Measurements from ENCODE around the gene CELA2B. TPM values are rescaled to one million over a fixed set of nuclear protein-coding genes. Genes with fewer than 3 reads are reported as not detected.
"Not testable (repeated sequence)": the region's sequence is repeated elsewhere in the genome, so short reads cannot be mapped to it uniquely, and the experiment has no call there.

The CELA2B gene
- total RNA-seq, 2 experiments from 2014 or later = not detected

DNA sequence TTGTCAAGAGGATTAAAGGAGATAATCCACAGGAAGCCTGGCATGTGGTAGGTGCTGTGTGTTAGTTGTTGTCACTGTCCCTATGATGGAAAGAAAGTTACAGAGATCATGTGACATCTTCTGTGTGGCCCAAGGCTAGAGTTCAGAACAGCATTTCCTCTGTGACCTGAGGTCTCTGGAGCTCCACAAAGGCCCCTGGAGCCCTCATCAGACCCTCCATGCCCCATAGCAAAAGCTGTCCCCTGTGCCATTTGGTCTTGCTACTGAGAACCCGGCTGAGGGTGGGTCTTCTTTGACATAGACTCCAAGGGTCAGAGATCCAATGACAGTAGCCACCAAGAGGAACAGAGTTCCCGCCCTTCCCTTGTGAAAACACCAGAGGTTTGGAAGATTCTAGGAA lies 8.1 kb downstream of the CELA2B start:
- POLR2A ChIA-PET = no interaction called here
- intact Hi-C loops (cut with micrococcal nuclease; ENCODE audit: unreplicated experiment) = no loop called here
- Histone ChIP-seq H3K79me2 (ENCODE audit: insufficient read depth, low read depth, low read length) (no peaks in the 10 kb centered on the region), H3K4me3 (ENCODE audit: low read depth, low read length, poor library complexity, severe bottlenecking) (no peak overlapping the region), H4K20me1 (ENCODE audit: insufficient read depth, low read length) (no peaks in the 10 kb centered on the region), H3K27ac (ENCODE audit: low read depth, low read length, poor library complexity, severe bottlenecking) (no peak overlapping the region), H2AFZ (ENCODE audit: low read length) (no peak overlapping the region), H3K4me2 (ENCODE audit: low read length) (no peak overlapping the region), H3K36me3 (ENCODE audit: insufficient read depth, low read length) (no peaks in the 10 kb centered on the region), H3K9me2 (ENCODE audit: insufficient read depth, low read length) (no peaks in the 10 kb centered on the region), H3K9me3 (ENCODE audit: low read length) (no peaks in the 10 kb centered on the region), H3K4me1 (ENCODE audit: insufficient read depth, low read length, poor library complexity, severe bottlenecking) (no peaks in the 10 kb centered on the region)
- CTCF ChIA-PET (ENCODE audit: unreplicated experiment) = no interaction called here
- no TSS peak for BruUV-seq (replicated peaks)
- no peak for DNase-seq (ENCODE audit: low spot score)
- TF ChIP-seq EZH2phosphoT487 (IDR thresholded peaks at IDR 0.05; ENCODE audit: borderline replicate concordance, low read depth, low read length) (no peak), CTCF (conservative IDR thresholded peaks at IDR 0.05; ENCODE audit: low read length) (no peak)

GRCh38 chr1:15484443-15484842 lies 8.5 kb downstream of the CELA2B start:
- H3K4me2 ChIP-seq (ENCODE audit: low read length); H3K4me3 ChIP-seq (ENCODE audit: low read depth, low read length, poor library complexity, severe bottlenecking); CTCF ChIA-PET (ENCODE audit: unreplicated experiment); H4K20me1 ChIP-seq (ENCODE audit: insufficient read depth, low read length); H3K9me2 ChIP-seq (ENCODE audit: insufficient read depth, low read length); H3K27ac ChIP-seq (ENCODE audit: low read depth, low read length, poor library complexity, severe bottlenecking); H3K79me2 ChIP-seq (ENCODE audit: insufficient read depth, low read depth, low read length); H3K9me3 ChIP-seq (ENCODE audit: low read length); POLR2A ChIA-PET; H2AFZ ChIP-seq (ENCODE audit: low read length); DNase-seq (ENCODE audit: low spot score); intact Hi-C loops (cut with micrococcal nuclease; ENCODE audit: unreplicated experiment); BruUV-seq (replicated peaks); H3K4me1 ChIP-seq (ENCODE audit: insufficient read depth, low read length, poor library complexity, severe bottlenecking); H3K36me3 ChIP-seq (ENCODE audit: insufficient read depth, low read length): not testable (repeated sequence)

- CTCF ChIA-PET (ENCODE audit: unreplicated experiment) = no interaction called here
- intact Hi-C loops (cut with micrococcal nuclease; ENCODE audit: unreplicated experiment) = no loop called here
- BruUV-seq (replicated peaks) = no TSS peak
Measured at GRCh38 chr1:15485636-15486035, 9.7 kb downstream of the CELA2B start.

DNA sequence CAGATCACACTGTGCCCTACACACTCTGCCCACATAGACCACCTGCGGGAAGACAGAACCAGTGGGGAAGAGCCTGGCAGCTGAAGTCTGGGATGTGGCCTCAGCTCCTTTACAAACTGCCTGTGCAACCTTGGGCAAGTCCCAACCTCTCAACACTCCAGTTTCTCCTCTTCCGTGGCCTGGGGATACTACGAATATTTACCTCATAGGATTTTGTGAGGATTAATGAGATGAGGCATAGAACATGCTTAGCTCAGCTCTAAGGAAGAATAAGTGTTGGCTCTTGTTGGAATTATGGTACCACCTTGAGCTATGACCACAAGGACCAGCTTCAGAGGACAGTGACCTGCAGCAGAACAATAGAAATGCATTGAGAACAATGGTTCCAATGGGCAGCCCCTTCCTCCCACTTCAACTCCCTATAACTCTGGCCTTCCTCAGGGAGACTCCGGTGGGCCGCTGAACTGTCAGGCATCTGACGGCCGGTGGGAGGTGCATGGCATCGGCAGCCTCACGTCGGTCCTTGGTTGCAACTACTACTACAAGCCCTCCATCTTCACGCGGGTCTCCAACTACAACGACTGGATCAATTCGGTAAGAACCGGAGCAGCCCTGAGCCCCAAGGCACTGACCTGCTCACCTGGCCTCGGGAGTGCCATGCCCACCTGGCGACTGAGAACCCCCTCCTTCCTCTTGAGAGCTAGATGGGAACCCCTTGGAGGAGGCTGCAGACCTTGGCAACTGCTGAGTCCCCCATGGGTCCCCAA lies 11.1 kb downstream of the CELA2B start:
- H3K36me3 ChIP-seq (ENCODE audit: insufficient read depth, low read length); H3K79me2 ChIP-seq (ENCODE audit: insufficient read depth, low read depth, low read length); BruUV-seq (replicated peaks); CTCF ChIA-PET (ENCODE audit: unreplicated experiment); H4K20me1 ChIP-seq (ENCODE audit: insufficient read depth, low read length); POLR2A ChIA-PET; intact Hi-C loops (cut with micrococcal nuclease; ENCODE audit: unreplicated experiment); H2AFZ ChIP-seq (ENCODE audit: low read length); H3K4me2 ChIP-seq (ENCODE audit: low read length); H3K4me1 ChIP-seq (ENCODE audit: insufficient read depth, low read length, poor library complexity, severe bottlenecking); H3K27ac ChIP-seq (ENCODE audit: low read depth, low read length, poor library complexity, severe bottlenecking); DNase-seq (ENCODE audit: low spot score); H3K9me3 ChIP-seq (ENCODE audit: low read length); H3K9me2 ChIP-seq (ENCODE audit: insufficient read depth, low read length); H3K4me3 ChIP-seq (ENCODE audit: low read depth, low read length, poor library complexity, severe bottlenecking): not testable (repeated sequence)

More at GRCh38 chr1:15485636-15486035, 9.7 kb downstream of the CELA2B start:
- TF ChIP-seq CTCF (conservative IDR thresholded peaks at IDR 0.05; ENCODE audit: low read length) (no peak), EZH2phosphoT487 (IDR thresholded peaks at IDR 0.05; ENCODE audit: borderline replicate concordance, low read depth, low read length) (no peak)
- no peaks in the 10 kb centered on the region for H3K36me3 ChIP-seq (ENCODE audit: insufficient read depth, low read length)
- H3K9me2 ChIP-seq (ENCODE audit: insufficient read depth, low read length) = no peaks in the 10 kb centered on the region
- no peaks in the 10 kb centered on the region for H4K20me1 ChIP-seq (ENCODE audit: insufficient read depth, low read length)
- no peak overlapping the region for H3K4me3 ChIP-seq (ENCODE audit: low read depth, low read length, poor library complexity, severe bottlenecking)
- H3K4me2 ChIP-seq (ENCODE audit: low read length) = no peak overlapping the region
- no peaks in the 10 kb centered on the region for H3K4me1 ChIP-seq (ENCODE audit: insufficient read depth, low read length, poor library complexity, severe bottlenecking)
- no peaks in the 10 kb centered on the region for H3K9me3 ChIP-seq (ENCODE audit: low read length)
- H3K79me2 ChIP-seq (ENCODE audit: insufficient read depth, low read depth, low read length) = no peaks in the 10 kb centered on the region
- H2AFZ ChIP-seq (ENCODE audit: low read length) = no peak overlapping the region
- no peak for DNase-seq (ENCODE audit: low spot score)
- POLR2A ChIA-PET = interaction anchor here (0.7 kb wide), 1 partner anchor 434 kb away, joined by 3 read pairs; no protein-coding TSS in a partner anchor
- no peak overlapping the region for H3K27ac ChIP-seq (ENCODE audit: low read depth, low read length, poor library complexity, severe bottlenecking)

Data from OCI-LY7 (cell line).